Measurements from ENCODE around the gene SOX13.

SOX13 gene

DNA sequence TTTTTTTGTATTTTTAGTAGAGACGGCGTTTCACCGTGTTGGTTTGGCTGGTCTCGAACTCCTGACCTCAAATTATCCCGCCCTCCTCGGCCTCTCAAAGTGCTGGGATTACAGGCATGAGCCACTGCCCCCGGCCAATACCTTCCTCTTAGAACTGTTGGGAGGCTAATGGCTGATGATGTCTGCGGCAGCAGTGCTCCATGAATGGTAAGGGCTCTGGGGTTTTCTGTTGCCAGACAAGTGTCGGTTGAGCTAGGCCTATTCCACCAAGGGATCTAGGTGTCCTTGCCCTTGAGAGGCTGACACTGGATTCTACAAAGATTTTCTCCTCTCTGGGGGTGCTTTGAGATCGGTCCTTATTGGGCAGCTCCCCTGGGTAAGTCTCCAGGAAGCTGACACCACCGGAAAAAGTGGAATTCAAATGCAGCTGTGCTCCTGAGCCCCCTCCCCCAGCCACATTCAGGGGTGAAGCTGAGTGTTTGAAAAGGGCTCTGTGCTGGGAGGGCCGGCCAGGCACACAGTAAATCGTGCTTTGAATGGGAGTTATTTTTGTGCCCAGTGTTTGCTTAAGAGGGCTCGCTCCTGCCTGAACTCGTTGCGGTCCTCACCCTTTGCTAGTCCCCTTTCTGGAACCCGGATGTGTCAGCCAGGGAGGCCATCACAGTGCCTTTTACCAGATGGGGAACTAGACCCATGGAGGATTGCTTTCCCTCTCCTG, 5.2 kb downstream of the SOX13 start:
- Histone ChIP-seq H3K4me3 (ENCODE audit: low read depth in 1 of 2, low read length in 1 of 2) (no peak overlapping the region), H3K27me3 (peaks cover 83% of the 10 kb centered on the region), H3K36me3 (no peaks in the 10 kb centered on the region), H3K27ac (no peak overlapping the region), H3K9me3 (no peaks in the 10 kb centered on the region), H3K4me1 (ENCODE audit: control insufficient read depth in 1 of 2, insufficient read depth in 1 of 2, low read depth in 1 of 2, low read length in 1 of 2) (peaks cover 11 to 22% of the 10 kb centered on the region in 2 experiments)
- TF ChIP-seq, protein P1, sequence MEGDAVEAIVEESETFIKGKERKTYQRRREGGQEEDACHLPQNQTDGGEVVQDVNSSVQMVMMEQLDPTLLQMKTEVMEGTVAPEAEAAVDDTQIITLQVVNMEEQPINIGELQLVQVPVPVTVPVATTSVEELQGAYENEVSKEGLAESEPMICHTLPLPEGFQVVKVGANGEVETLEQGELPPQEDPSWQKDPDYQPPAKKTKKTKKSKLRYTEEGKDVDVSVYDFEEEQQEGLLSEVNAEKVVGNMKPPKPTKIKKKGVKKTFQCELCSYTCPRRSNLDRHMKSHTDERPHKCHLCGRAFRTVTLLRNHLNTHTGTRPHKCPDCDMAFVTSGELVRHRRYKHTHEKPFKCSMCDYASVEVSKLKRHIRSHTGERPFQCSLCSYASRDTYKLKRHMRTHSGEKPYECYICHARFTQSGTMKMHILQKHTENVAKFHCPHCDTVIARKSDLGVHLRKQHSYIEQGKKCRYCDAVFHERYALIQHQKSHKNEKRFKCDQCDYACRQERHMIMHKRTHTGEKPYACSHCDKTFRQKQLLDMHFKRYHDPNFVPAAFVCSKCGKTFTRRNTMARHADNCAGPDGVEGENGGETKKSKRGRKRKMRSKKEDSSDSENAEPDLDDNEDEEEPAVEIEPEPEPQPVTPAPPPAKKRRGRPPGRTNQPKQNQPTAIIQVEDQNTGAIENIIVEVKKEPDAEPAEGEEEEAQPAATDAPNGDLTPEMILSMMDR (IDR thresholded peaks at IDR 0.05): no peak

DNA sequence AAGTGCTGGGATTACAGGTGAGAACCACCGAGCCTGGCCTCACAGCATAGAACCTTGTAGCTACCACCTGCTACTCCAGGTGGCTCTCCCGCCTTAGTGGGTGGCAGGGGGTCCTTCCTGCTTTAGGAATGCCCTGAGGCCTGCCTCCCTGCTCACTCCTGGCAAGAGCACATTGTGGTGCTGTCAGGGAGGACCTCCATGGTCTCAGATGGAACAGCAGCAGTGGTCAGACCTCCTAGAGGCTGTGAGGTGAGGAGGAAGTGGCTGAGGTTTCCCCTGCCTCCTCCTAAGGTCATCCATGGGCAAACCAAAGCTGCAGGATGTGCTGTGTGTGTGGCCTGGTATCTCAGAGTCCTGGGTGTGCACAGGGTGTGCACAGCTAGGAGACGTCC, 6.7 kb downstream of the SOX13 start:
- peaks cover 1 to 7% of the 10 kb centered on the region in 2 experiments for H3K4me1 ChIP-seq (ENCODE audit: control insufficient read depth in 1 of 2, insufficient read depth in 1 of 2, low read depth in 1 of 2, low read length in 1 of 2)

DNA sequence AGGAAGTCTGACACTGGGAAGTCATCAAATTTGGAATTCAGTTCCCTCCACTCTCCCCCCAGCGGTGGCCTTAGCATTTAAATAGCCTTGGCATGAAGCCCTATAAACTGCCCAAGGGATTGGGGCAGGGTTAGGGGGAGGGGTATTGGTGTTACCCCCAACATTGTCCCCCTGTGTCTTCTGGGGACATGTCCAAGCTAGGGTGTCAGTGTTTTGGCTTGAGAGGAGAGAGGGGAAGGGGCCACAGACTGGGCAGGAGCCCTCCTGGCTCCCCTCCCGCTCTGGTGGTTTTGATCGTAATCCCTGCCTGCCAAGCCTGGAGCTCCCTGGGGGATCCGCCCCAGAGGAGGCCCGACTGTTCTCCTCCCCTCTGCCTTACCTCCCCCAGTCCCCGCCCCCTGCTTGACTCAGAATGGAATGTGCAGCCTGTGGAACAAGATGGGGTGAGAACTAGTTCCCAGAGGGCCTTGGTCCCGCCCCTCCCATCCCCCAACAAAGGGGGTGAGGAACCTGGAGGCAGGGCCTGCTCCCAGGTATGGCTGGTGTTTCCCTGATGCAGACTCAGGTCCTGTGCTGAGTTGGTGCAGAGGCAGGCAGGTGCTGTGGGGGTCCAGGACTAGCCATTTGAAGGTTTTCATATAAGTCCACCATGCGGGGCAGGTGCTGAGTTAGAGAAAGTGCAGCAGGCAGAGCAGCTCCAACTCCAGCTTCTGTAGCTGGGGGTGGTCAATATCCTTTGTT, 7.4 kb downstream of the SOX13 start:
- no peak overlapping the region for H3K27ac ChIP-seq
- H3K4me3 ChIP-seq (ENCODE audit: low read depth in 1 of 2, low read length in 1 of 2): no peak overlapping the region
- H3K9me3 ChIP-seq: no peaks in the 10 kb centered on the region
- H3K36me3 ChIP-seq: no peaks in the 10 kb centered on the region
- H3K27me3 ChIP-seq: peaks cover 61% of the 10 kb centered on the region
- TF ChIP-seq, protein P1 (IDR thresholded peaks at IDR 0.05): no peak
- no peaks in the 10 kb centered on the region for H3K4me1 ChIP-seq (ENCODE audit: control insufficient read depth in 1 of 2, insufficient read depth in 1 of 2, low read depth in 1 of 2, low read length in 1 of 2)

More for the DNA sequence above, 6.7 kb downstream of the SOX13 start:
- Histone ChIP-seq H3K27ac (no peak overlapping the region), H3K36me3 (no peaks in the 10 kb centered on the region), H3K4me3 (ENCODE audit: low read depth in 1 of 2, low read length in 1 of 2) (no peak overlapping the region), H3K9me3 (no peaks in the 10 kb centered on the region), H3K27me3 (peaks cover 68% of the 10 kb centered on the region)
- TF ChIP-seq, protein P1 (IDR thresholded peaks at IDR 0.05): no peak

DNA sequence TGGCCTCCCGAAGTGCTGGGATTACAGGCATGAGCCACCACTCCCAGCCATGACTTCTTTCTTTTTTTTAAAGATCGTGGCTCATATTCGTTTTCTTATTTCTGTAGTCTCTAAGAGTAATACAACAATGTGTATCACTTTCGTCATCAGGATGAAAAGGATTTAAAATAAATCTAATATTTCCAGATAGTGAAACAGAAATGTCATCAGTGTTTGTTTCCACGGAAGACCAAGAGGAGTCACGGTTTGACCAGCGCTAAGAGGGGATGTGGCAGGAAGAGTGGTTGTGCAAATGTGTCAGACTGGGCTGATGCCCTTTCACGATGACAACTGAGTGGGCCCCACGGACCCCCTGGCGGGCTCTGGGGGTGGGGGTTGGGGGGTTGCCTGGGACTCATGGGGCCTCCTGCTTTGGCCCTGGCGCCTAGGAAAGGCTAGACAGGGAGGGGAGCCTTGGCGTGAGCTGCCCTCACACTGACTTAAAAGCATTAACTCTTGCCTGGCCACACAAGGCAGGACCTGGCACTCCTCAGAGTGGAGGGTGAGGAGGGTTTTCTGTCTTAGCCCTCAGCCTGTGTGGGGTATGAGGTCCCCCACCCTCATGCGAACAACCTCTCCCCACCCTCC, 8.4 kb downstream of the SOX13 start:
- no peak overlapping the region for H3K4me3 ChIP-seq (ENCODE audit: low read depth in 1 of 2, low read length in 1 of 2)
- no peak overlapping the region for H3K27ac ChIP-seq
- H3K27me3 ChIP-seq: peaks cover 52% of the 10 kb centered on the region
- TF ChIP-seq, protein P1 (IDR thresholded peaks at IDR 0.05): no peak
- H3K9me3 ChIP-seq: no peaks in the 10 kb centered on the region
- H3K4me1 ChIP-seq (ENCODE audit: control insufficient read depth in 1 of 2, insufficient read depth in 1 of 2, low read depth in 1 of 2, low read length in 1 of 2): no peaks in the 10 kb centered on the region
- no peaks in the 10 kb centered on the region for H3K36me3 ChIP-seq

DNA sequence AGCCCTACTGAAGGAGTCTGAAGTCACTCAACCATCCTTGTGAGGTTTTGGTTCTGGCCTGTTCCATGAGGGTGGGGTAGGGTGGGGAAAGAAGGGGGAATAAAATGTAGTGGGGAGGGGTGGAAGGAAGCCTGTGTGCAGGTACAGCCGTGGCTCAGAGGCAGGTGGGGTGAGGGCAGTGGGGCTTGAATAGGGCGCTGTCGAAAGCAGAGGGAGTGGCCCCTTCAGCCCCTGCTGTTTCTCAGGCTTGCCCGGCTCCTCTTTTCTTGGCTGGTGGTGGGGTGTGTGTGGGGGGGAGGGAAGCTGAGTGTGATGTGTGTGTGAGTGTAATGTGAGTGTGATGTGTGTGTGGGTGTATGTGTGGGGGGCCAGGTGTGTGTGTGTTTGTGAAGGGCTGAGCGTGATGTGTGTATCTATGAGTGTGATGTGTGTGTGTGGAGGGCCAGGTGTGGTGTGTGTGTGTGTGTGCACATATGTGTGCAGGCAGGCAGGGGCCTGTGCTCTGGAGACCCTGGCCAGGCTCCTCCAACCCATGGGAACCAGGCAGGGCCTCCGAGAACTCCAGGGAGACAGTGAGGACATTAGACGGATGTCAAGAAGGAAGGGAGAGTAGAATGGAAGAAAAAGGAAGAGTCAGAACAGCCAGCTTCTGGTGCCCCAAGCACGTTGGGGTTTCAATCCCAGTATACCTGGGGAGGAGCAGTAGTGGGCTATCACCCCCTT, 9.0 kb downstream of the SOX13 start:
- H3K27ac ChIP-seq: no peak overlapping the region
- no peaks in the 10 kb centered on the region for H3K4me1 ChIP-seq (ENCODE audit: control insufficient read depth in 1 of 2, insufficient read depth in 1 of 2, low read depth in 1 of 2, low read length in 1 of 2)
- H3K9me3 ChIP-seq: no peaks in the 10 kb centered on the region
- TF ChIP-seq, protein P1 (IDR thresholded peaks at IDR 0.05): no peak
- H3K4me3 ChIP-seq (ENCODE audit: low read depth in 1 of 2, low read length in 1 of 2): no peak overlapping the region
- no peaks in the 10 kb centered on the region for H3K36me3 ChIP-seq
- peaks cover 45% of the 10 kb centered on the region for H3K27me3 ChIP-seq

All from neutrophil (primary cell).